GM12873 (cell line): ENCODE measurements around the gene MTG2.

Experiments
- CTCF ChIP-seq: IDR thresholded peaks from 2 replicates; pipeline ENCODE4 v1.5.1; 2012; ENCODE audit warnings: low read depth, mild to moderate bottlenecking, moderate library complexity, low read length, control low read depth; ENCODE audit not compliant: insufficient read depth; ENCODE audit errors: missing control alignments

MTG2 gene

GRCh38 chr20:62222266-62222850 lies 39.5 kb downstream of the MTG2 start:
- no peak for TF ChIP-seq CTCF

GRCh38 chr20:62222972-62223371 lies 40.1 kb downstream of the MTG2 start:
- no peak for TF ChIP-seq CTCF

GRCh38 chr20:62223571-62223970 lies 40.7 kb downstream of the MTG2 start:
- TF ChIP-seq CTCF, result no peak

GRCh38 chr20:62224113-62224855 lies 41.5 kb downstream of the MTG2 start:
- no peak for TF ChIP-seq CTCF

GRCh38 chr20:62225026-62225425 lies 42.2 kb downstream of the MTG2 start:
- TF ChIP-seq CTCF, result no peak

GRCh38 chr20:62225820-62226635 lies 43.2 kb downstream of the MTG2 start:
- no peak for TF ChIP-seq CTCF
